ENCODE measurements around the gene SEMA3A.

The SEMA3A gene

GRCh38 chr7:84199216-84199615, 4.6 kb upstream of the SEMA3A start:
- DNase-seq (ENCODE audit: low read depth) = no peak
- TF ChIP-seq CTCF (IDR thresholded peaks at IDR 0.05; ENCODE audit: control insufficient read depth, extremely low read depth, insufficient read depth) = no peak
- H3K4me3 ChIP-seq (ENCODE audit: low read depth, low read length) = no peak overlapping the region

- H3K4me3 ChIP-seq (ENCODE audit: low read depth, low read length) = no peak overlapping the region
- DNase-seq (ENCODE audit: low read depth) = no peak
- TF ChIP-seq CTCF (IDR thresholded peaks at IDR 0.05; ENCODE audit: control insufficient read depth, extremely low read depth, insufficient read depth) = no peak
Observed at GRCh38 chr7:84196084-84196503, 1.5 kb upstream of the SEMA3A start.

GRCh38 chr7:84195295-84196060, 889 bp upstream of the SEMA3A start:
- no peak for TF ChIP-seq CTCF (IDR thresholded peaks at IDR 0.05; ENCODE audit: control insufficient read depth, extremely low read depth, insufficient read depth)
- no peak overlapping the region for H3K4me3 ChIP-seq (ENCODE audit: low read depth, low read length)
- no peak for DNase-seq (ENCODE audit: low read depth)

GRCh38 chr7:84193747-84194146, 842 bp downstream of the SEMA3A start:
- DNase-seq (ENCODE audit: low read depth) = no peak
- no peak for TF ChIP-seq CTCF (IDR thresholded peaks at IDR 0.05; ENCODE audit: control insufficient read depth, extremely low read depth, insufficient read depth)
- H3K4me3 ChIP-seq (ENCODE audit: low read depth, low read length) = no peak overlapping the region

- no peak for DNase-seq (ENCODE audit: low read depth)
- no peak for TF ChIP-seq CTCF (IDR thresholded peaks at IDR 0.05; ENCODE audit: control insufficient read depth, extremely low read depth, insufficient read depth)
- no peak overlapping the region for H3K4me3 ChIP-seq (ENCODE audit: low read depth, low read length)
Observed at GRCh38 chr7:84191842-84192241, 2.7 kb downstream of the SEMA3A start.

- no peak overlapping the region for H3K4me3 ChIP-seq (ENCODE audit: low read depth, low read length)
- DNase-seq (ENCODE audit: low read depth) = no peak
- TF ChIP-seq CTCF (IDR thresholded peaks at IDR 0.05; ENCODE audit: control insufficient read depth, extremely low read depth, insufficient read depth) = no peak
Observed at GRCh38 chr7:84191261-84191660, 3.3 kb downstream of the SEMA3A start.
